Lower leg skin (tissue), 4 donors: ENCODE results near the gene PATJ. TPM values are rescaled to one million over a fixed set of nuclear protein-coding genes. Genes with fewer than 3 reads are reported as not detected.
"Not testable (repeated sequence)": the region's sequence is repeated elsewhere in the genome, so short reads cannot be mapped to it uniquely, and the experiment has no call there.

Experiments used
- DNase-seq, 2 donors: peaks; one replicate each; pipeline ENCODE4 v3.0.0-alpha.2; 2019; ENCODE audit warnings: low spot score in 2 of 2
- H3K4me3 ChIP-seq: fragments of 200-600 bp; sonication (generic); 2 replicates; pipeline ENCODE4 v1.5.1; 2017; ENCODE audit warnings: mild to moderate bottlenecking, low read depth; ENCODE audit not compliant: poor library complexity, severe bottlenecking
- CTCF ChIP-seq, 3 donors: fragments of 450-650 bp; IDR thresholded peaks; one replicate each; pipeline ENCODE4 v1.5.1; 2016; ENCODE audit warnings: antibody characterized with exemption in 3 of 3, mild to moderate bottlenecking in 3 of 3, moderate library complexity in 2 of 3
- POLR2A ChIP-seq, 2 donors: fragments of 450-650 bp; IDR thresholded peaks; one replicate each; pipeline ENCODE4 v1.6.1; 2016 to 2017; ENCODE audit warnings: antibody characterized with exemption in 2 of 2, mild to moderate bottlenecking in 1 of 2, moderate library complexity in 1 of 2
- WGBS, 2 donors: methylation state at CpG; one replicate each; pipeline ENCODE4 v1.1.5; 2018; 5-methylcytosine and 5-hydroxymethylcytosine counted together
- intact Hi-C: fragments of 100-400 bp; cut with DNase I; formaldehyde crosslinking; loops from one replicate; pipeline ENCODE4 v1.15.0; 2023; ENCODE audit warnings: low total_unique reads
- total RNA-seq, 4 donors: library from RNA; depleted of rRNA; stranded (reverse); fragments of >200 nt; gene quantifications; one replicate each; pipeline ENCODE4 v1.1.0, GENCODE V29; 2016

The PATJ gene
- total RNA-seq, 4 donors from 2014 or later = 50.5 to 89.3 (median 64.5) TPM

- DNase-seq = no peak
- TF ChIP-seq CTCF (IDR thresholded peaks at IDR 0.05) (no peak), POLR2A (IDR thresholded peaks at IDR 0.05) (no peak)
- H3K4me3 ChIP-seq = no peak overlapping the region
- intact Hi-C loops = no loop called here
Measured at GRCh38 chr1:61711969-61712368, 30.3 kb upstream of the PATJ start.

GRCh38 chr1:61718996-61719663 lies 23.1 kb upstream of the PATJ start:
- WGBS, 2 donors = 89 to 94% methylated on average over 8 of the region's 8 CpGs
- intact Hi-C loops, DNase-seq, H3K4me3 ChIP-seq: not testable (repeated sequence)

- 1% methylated on average over 3 of the region's 3 CpGs for WGBS, 2 donors
Measured at GRCh38 chr1:61724506-61724812, 17.8 kb upstream of the PATJ start.

GRCh38 chr1:61724813-61725694 lies 17.2 kb upstream of the PATJ start, which contains the start of gene TM2D1:
Gene TM2D1 (minus strand): TSS chr1:61725141. CDS start chr1:61725120, 21 bp downstream.
- TF ChIP-seq CTCF (IDR thresholded peaks at IDR 0.05) (no peak), POLR2A (IDR thresholded peaks at IDR 0.05) (peak in 1 of 2 donors; percentile 82)
- 0 to 1% methylated on average over 45 of the region's 45 CpGs for WGBS, 2 donors
- peak within 1 kb of the TSS; percentile 92 for H3K4me3 ChIP-seq
- intact Hi-C loops = no loop called here
- DNase-seq = peak; percentile 87 to 97

More at GRCh38 chr1:61724506-61724812, 17.8 kb upstream of the PATJ start:
- intact Hi-C loops = no loop called here
- DNase-seq = no peak
- peak overlapping the region; percentile 92 for H3K4me3 ChIP-seq
- TF ChIP-seq POLR2A (IDR thresholded peaks at IDR 0.05) = no peak
- no peak for TF ChIP-seq CTCF (IDR thresholded peaks at IDR 0.05)

GRCh38 chr1:61727544-61727943 lies 14.7 kb upstream of the PATJ start:
- no peak for DNase-seq
- WGBS, 2 donors = 73 to 84% methylated on average over 3 of the region's 3 CpGs
- TF ChIP-seq POLR2A (IDR thresholded peaks at IDR 0.05) (no peak), CTCF (IDR thresholded peaks at IDR 0.05) (no peak)
- H3K4me3 ChIP-seq = no peak overlapping the region
- intact Hi-C loops = no loop called here

- WGBS, 2 donors = 48 to 54% methylated on average over 1 of the region's 1 CpG
- DNase-seq = peak in 1 of 2 donors; percentile 6
- H3K4me3 ChIP-seq, intact Hi-C loops: not testable (repeated sequence)
Measured at GRCh38 chr1:61730679-61731078, 11.6 kb upstream of the PATJ start.
